Subcutaneous adipose tissue (tissue), 4 donors: ENCODE data around the gene KCNS1. TPM values are rescaled to one million over a fixed set of nuclear protein-coding genes. Genes with fewer than 3 reads are reported as not detected.

Experiments used
- CTCF ChIP-seq: fragments of 450-650 bp; IDR thresholded peaks from one replicate; pipeline ENCODE4 v1.5.1; 2016; ENCODE audit warnings: low read depth, mild to moderate bottlenecking, control low read depth, antibody characterized with exemption, moderate library complexity
- total RNA-seq, 4 donors: library from RNA; depleted of rRNA; stranded (reverse); fragments of >200 nt; gene quantifications; one replicate each; pipeline ENCODE4 v1.1.0, GENCODE V29; 2016

The KCNS1 gene, protein sequence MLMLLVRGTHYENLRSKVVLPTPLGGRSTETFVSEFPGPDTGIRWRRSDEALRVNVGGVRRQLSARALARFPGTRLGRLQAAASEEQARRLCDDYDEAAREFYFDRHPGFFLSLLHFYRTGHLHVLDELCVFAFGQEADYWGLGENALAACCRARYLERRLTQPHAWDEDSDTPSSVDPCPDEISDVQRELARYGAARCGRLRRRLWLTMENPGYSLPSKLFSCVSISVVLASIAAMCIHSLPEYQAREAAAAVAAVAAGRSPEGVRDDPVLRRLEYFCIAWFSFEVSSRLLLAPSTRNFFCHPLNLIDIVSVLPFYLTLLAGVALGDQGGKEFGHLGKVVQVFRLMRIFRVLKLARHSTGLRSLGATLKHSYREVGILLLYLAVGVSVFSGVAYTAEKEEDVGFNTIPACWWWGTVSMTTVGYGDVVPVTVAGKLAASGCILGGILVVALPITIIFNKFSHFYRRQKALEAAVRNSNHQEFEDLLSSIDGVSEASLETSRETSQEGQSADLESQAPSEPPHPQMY
- total RNA-seq = not detected

DNA sequence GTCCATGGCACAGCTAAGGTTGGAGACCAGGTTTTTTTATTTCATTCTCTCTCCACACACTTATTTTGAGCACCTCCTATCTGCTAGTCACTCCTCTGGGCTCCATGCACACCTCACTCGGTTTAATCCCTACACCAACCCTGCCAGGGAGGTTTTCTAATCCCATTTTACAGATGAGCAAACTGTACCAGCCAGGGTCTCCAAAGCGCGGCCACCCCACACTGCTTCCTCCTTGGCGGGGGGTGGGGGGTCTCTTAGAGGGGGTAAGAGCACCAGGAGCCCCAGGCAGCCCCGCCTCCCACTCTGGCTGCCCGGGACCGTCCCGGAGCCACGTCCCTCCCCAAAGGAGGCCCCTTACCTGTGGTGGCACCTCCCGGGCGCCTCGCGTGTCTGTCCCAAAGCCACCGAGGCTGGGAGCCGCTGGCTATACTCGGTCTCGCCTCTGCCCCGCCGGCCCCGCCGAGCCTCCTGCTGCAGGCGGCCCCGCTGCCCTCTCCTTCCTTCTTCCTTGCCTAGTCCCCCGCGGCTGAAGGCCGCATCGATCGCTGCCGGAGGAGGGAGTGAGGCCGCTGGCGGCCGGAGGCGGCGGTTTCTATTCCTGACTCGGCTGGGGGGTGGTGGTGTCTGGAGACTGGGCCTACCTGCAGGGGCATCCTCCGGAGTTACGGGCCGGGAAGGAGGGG, at the start of gene KCNS1:
Gene KCNS1, minus strand, starts transcription at position 565 of the 683 bp plus-strand sequence. CDS start 1,891 bp downstream, outside the sequence.
- no peak for TF ChIP-seq CTCF

DNA sequence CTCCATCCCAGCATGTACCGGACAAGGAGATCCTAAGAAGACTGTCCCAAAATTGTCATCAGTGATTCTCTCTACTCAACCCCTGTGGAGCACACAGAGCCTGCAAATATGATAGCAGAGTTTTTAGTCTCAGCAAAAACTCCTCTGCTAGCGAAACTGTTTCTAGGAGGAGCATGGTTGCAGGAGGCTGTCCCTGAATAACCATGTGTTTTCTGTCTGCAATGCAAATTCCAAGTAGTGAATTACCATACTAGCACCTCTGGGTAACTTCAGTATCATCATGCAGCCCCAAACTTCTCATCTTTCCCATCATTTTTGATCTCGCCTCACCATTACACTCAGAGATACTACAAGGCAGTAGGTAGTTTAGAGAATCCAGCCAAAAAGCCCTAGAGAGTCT, 48.1 kb upstream of the KCNS1 start:
- no peak for TF ChIP-seq CTCF

DNA sequence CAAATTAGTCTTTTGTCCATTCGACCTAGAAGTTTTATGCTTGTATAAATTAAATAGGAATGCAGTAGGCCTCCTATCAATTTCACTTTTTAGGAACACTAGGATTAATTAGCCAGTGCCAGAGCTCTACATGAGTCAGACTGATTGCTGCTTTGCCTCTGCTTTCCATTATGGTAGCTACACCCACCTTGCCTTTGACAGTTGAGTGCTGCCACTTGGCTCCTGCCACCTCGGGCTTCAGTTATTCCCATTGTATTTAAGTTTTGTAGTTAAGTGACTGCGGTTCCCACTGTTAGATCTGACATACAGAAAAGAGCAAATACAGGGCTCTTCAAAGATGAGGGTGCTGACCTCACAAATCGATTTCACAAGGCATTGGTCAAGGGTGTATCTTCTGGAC, 39.9 kb upstream of the KCNS1 start:
- no peak for TF ChIP-seq CTCF

- no peak for TF ChIP-seq CTCF
Observed at GRCh38 chr20:45138561-45139300, 37.8 kb upstream of the KCNS1 start.

- no peak for TF ChIP-seq CTCF
Observed at GRCh38 chr20:45136911-45137310, 36.0 kb upstream of the KCNS1 start.

GRCh38 chr20:45128099-45128498, 27.2 kb upstream of the KCNS1 start:
- TF ChIP-seq CTCF = no peak
